GM12875 (cell line): ENCODE results near the gene GOLPH3.

Experiments
- H3K4me3 ChIP-seq: one replicate; pipeline ENCODE4 v1.5.1; 2011; ENCODE audit warnings: low read depth, low read length, control low read depth
- TF ChIP-seq, protein P1 (sequence below): IDR thresholded peaks from 2 replicates; pipeline ENCODE4 v1.5.1; 2011; ENCODE audit warnings: low read depth, mild to moderate bottlenecking, control low read depth, inconsistent platforms, low read length, moderate library complexity, borderline replicate concordance; ENCODE audit not compliant: insufficient read depth

Gene GOLPH3

DNA sequence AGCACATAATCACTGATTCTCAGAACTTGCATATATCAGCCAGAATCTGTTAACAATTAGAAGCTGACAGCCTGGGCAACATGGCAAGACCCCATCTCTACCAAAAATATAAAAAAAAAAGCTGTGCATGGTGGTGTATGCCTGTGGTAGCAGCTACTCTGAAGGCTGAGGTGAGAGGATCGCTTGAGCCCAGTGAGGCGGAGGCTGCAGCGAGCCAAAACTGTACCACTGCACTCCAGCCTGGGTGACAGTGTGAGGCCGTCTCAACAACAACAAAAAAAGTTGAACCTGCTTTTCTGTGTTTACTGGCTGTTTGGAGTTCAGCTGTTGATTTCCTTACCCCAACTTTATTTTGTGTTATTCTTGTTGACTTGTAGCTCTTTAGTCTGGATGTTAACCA, 66.8 kb downstream of the GOLPH3 start:
- TF ChIP-seq, protein P1, sequence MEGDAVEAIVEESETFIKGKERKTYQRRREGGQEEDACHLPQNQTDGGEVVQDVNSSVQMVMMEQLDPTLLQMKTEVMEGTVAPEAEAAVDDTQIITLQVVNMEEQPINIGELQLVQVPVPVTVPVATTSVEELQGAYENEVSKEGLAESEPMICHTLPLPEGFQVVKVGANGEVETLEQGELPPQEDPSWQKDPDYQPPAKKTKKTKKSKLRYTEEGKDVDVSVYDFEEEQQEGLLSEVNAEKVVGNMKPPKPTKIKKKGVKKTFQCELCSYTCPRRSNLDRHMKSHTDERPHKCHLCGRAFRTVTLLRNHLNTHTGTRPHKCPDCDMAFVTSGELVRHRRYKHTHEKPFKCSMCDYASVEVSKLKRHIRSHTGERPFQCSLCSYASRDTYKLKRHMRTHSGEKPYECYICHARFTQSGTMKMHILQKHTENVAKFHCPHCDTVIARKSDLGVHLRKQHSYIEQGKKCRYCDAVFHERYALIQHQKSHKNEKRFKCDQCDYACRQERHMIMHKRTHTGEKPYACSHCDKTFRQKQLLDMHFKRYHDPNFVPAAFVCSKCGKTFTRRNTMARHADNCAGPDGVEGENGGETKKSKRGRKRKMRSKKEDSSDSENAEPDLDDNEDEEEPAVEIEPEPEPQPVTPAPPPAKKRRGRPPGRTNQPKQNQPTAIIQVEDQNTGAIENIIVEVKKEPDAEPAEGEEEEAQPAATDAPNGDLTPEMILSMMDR: no peak
- H3K4me3 ChIP-seq: no peak overlapping the region

DNA sequence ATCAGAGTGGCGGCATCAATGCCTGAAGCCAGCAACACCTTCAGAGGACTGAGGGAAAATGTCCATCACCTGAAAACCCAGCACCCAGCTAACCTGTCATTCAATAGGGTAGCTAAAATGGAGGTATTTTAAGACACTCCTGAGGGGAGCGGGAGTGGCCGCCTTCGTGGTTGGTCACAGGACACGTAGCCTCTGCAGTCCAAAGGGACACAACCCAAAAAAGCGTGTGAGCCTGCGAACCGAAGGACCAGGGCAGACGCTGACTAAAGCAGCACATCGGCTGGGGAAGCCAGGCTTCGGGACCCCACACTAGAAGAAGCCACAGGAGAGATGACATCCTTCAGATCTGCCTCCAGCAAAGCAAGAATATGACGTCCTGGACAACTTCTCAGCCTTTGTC, 70.6 kb downstream of the GOLPH3 start:
- H3K4me3 ChIP-seq: no peak overlapping the region
- TF ChIP-seq, protein P1: no peak

DNA sequence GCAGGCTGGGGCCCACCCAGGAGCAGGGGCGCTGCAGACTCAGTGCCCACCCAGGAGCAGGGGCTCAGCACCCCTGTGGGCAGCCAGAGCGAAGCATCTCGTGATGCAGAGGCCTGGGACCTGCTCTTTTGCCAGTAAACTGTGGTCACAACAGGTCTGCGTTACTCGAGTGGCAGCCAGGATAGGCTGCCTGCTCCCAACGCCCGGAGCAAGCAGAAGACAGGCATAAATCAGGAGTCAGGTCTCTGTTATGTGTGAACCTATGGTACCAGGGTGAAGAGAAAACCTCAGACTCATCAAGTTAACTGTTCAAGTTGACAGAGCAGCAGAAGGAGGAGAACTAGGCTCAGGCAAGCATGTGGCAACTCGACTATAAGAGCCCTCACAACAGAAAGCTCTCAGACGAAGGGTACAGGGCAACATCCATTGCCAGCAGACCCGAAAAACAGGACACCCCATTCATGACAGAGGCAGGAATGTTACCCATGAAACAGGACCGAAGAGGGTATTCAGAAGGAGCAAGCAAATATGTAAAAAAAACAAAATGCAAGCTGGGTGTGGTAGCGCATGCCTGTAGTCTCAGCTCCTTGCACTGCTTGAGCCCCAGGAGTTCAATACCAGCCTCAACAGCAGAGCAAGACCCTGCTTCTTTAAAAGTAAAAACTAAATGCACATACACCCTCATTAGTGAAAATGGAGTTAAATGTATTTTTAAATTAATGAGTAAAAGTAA, 71.7 kb downstream of the GOLPH3 start:
- TF ChIP-seq, protein P1: no peak

DNA sequence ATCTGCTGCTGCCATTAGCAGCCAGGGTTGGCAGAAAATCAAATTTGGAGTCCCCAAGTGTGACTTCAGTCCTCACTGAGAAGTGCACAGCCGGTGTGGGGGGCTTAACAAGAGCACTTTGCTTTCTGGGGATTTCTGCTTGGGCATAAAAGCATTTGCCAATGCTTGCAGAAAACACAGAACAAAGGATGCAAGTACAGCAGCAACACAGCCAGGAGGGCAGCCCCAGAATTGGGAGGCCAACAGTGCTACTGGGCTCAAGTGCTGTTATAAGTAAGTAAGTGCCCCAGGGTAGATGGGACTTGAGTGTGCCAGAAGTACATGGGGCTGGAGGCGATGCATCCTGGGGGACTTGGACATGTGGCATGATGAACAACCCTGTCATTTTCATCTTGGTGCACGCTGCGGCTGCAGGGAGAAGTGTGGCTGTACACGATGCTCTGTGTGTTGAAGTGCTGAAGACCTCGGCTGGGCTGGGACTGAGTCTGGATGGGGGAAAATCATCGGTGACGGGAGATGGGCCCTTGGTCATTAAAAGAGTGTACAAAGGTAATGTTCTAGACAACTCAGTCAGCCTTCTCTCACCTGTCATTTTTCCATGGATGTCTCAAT, 73.3 kb downstream of the GOLPH3 start:
- H3K4me3 ChIP-seq: no peak overlapping the region
- TF ChIP-seq, protein P1: no peak

More for the DNA sequence above, 71.7 kb downstream of the GOLPH3 start:
- no peak overlapping the region for H3K4me3 ChIP-seq

DNA sequence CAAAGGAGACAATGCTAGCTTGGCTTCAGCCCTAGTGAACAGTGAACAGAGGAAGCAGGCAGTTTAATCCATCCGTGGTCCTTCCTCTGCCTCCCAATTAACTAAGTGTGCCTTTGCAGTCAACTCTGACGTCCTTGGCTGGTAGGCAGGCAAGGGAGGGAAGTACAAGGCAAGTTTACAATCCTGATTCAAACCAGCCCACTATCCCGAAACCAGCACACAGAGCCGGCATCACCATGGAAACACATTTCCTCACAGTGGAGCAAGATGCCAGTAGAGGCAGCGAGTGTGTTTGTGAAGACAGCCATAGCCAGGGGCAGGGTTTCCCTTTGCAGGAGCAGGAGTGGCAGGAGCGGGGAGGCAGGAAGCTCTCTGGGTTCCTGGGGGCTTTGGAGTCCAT, 73.9 kb downstream of the GOLPH3 start:
- TF ChIP-seq, protein P1: no peak
- no peak overlapping the region for H3K4me3 ChIP-seq

DNA sequence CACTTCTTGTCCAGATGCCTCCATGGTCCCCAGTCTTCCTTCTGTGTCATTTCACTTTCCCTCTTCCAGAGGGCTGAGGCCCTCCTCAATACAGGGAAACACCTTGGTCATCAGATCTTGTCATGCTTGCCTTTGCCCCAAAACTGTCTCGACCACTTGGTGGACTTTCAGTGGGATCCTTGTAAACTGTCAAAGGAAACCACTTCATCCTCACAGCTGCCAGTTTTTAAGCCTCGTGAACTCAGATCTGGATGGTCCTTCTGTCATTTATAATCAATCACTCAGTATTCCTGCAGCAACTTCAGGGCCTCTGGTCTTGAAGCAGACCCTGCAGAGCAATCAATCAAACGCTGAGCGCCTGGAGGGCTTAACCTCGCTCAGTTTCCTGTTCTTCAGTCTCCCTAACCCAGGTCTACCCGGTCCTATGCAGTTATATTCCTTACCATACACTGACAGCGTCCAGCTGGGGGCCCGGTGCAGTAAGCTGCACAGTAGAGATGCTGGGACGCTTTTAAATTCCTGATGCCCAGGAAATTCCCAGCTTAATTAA, 74.6 kb downstream of the GOLPH3 start:
- TF ChIP-seq, protein P1: no peak
- H3K4me3 ChIP-seq: no peak overlapping the region

DNA sequence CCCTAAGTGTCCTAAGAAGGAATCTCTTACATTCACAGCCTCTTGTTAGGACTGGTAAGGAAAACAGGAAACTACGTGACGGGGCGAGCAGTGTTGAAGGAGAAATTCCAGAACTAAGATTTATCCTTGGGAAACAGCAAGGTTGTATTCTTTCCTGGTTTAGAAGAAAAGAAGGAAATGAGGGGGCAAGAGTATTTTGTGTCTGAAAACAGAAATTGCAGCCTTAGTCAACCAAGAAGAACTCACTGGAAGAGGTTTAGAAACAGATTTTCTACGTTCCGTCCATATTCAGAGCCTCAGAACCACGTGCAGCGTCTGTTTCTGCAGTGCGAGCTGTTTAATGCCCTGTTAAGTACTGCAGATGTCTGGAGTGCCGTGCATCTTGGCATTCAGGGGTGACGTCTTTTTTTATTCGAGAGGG, 75.2 kb downstream of the GOLPH3 start:
- no peak overlapping the region for H3K4me3 ChIP-seq
- TF ChIP-seq, protein P1: no peak
